Mesendoderm (in vitro differentiated cells): ENCODE data around the gene TEF.

ENCODE experiments used
- DNase-seq: peaks from one replicate; pipeline ENCODE4 v3.0.0; 2013
- H2AK5ac ChIP-seq: 2 replicates; pipeline ENCODE4 v1.6.1; 2013; ENCODE audit warnings: low read length, inconsistent platforms
- H2BK120ac ChIP-seq: 2 replicates; pipeline ENCODE4 v1.6.1; 2013; ENCODE audit warnings: low read depth, mild to moderate bottlenecking, low read length, moderate library complexity, mixed read lengths
- H2BK15ac ChIP-seq: replicated peaks from 2 replicates; pipeline ENCODE4 v1.6.1; 2013; ENCODE audit warnings: low read depth, mild to moderate bottlenecking, moderate library complexity
- H2BK5ac ChIP-seq: 2 replicates; pipeline ENCODE4 v1.6.1; 2013; ENCODE audit warnings: low read length, inconsistent platforms
- H3K18ac ChIP-seq: 2 replicates; pipeline ENCODE4 v1.6.1; 2013; ENCODE audit warnings: mild to moderate bottlenecking, low read length, mixed read lengths
- H3K23ac ChIP-seq: one replicate; pipeline ENCODE4 v1.6.1; 2013; ENCODE audit warnings: low read length
- H3K27ac ChIP-seq: 2 replicates; pipeline ENCODE4 v1.5.1; 2013; ENCODE audit warnings: low read depth, mild to moderate bottlenecking, inconsistent platforms, low read length, moderate library complexity
- H3K27me3 ChIP-seq: 2 replicates; pipeline ENCODE4 v1.6.1; 2013; ENCODE audit warnings: low read length, control low read depth, mild to moderate bottlenecking, inconsistent platforms; ENCODE audit not compliant: insufficient read depth, poor library complexity
- H3K36me3 ChIP-seq: 2 replicates; pipeline ENCODE4 v1.6.1; 2013; ENCODE audit warnings: low read length, inconsistent platforms; ENCODE audit not compliant: control insufficient read depth, insufficient read depth
- H3K4ac ChIP-seq: one replicate; pipeline ENCODE4 v1.6.1; 2013; ENCODE audit warnings: low read depth, mild to moderate bottlenecking, low read length, moderate library complexity
- H3K4me1 ChIP-seq: 2 replicates; pipeline ENCODE4 v1.6.1; 2013; ENCODE audit warnings: low read depth, low read length, inconsistent platforms; ENCODE audit not compliant: control insufficient read depth
- H3K4me2 ChIP-seq: 2 replicates; pipeline ENCODE4 v1.6.1; 2013; ENCODE audit warnings: low read length
- H3K4me3 ChIP-seq: 2 replicates; pipeline ENCODE4 v1.5.1; 2013; ENCODE audit warnings: mild to moderate bottlenecking, low read length
- H3K56ac ChIP-seq: one replicate; pipeline ENCODE4 v1.6.1; 2013; ENCODE audit warnings: low read length
- H3K79me1 ChIP-seq: 2 replicates; pipeline ENCODE4 v1.6.1; 2013; ENCODE audit warnings: low read length, inconsistent platforms
- H3K79me2 ChIP-seq: 2 replicates; pipeline ENCODE4 v1.6.1; 2013; ENCODE audit warnings: mild to moderate bottlenecking, low read length; ENCODE audit not compliant: control insufficient read depth, insufficient read depth
- H3K9ac ChIP-seq: 2 replicates; pipeline ENCODE4 v1.6.1; 2013; ENCODE audit warnings: low read length, inconsistent platforms
- H4K5ac ChIP-seq: one replicate; pipeline ENCODE4 v1.6.1; 2013; ENCODE audit warnings: low read length
- H4K8ac ChIP-seq: one replicate; pipeline ENCODE4 v1.6.1; 2013; ENCODE audit warnings: low read depth, mild to moderate bottlenecking, control low read depth, low read length, moderate library complexity
- WGBS: extraction: QIAGEN DNeasy Blood & Tissue Kit; methylation state at CpG from one replicate; pipeline ENCODE4 v1.1.7; 2013; ENCODE audit warnings: low lambda C conversion rate, missing lambda C conversion rate; ENCODE audit not compliant: insufficient coverage; ENCODE audit errors: extremely low coverage; 5-methylcytosine and 5-hydroxymethylcytosine counted together

The TEF gene

DNA sequence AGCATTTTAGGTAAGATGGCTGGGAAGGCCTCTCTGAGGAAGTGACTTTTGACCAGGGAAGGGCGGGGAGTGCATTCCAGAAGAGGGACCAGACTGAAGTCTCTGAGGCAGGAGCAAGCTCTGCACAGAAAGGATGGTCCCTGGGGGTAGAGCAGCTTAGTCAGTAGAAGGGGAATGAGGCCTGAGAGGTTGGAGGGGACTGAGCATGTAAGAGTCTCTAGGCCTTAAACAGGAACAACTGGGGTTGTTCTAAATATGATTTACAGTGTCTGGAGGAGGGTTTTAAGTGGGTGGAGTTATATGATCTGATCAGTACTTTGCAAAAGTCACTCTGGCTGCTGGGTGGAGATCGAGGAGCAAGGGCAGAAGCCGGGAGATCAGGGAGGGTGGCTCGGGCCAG is 31.7 kb upstream of the TEF start:
- no peak for DNase-seq
- no peak overlapping the region for H2BK5ac ChIP-seq
- H3K27ac ChIP-seq = no peak overlapping the region
- no peak overlapping the region for H4K5ac ChIP-seq
- H2AK5ac ChIP-seq = no peak overlapping the region
- H3K79me2 ChIP-seq = no peaks in the 10 kb centered on the region
- H3K4me2 ChIP-seq = no peak overlapping the region
- no peak overlapping the region for H4K8ac ChIP-seq
- no CpG with 5 or more reads among the region's 4 CpGs for WGBS
- H3K4me3 ChIP-seq = no peak overlapping the region
- H3K79me1 ChIP-seq = no peaks in the 10 kb centered on the region
- no peak overlapping the region for H2BK120ac ChIP-seq
- H3K23ac ChIP-seq = no peak overlapping the region
- no peak overlapping the region for H3K18ac ChIP-seq
- H3K4me1 ChIP-seq = no peaks in the 10 kb centered on the region
- H2BK15ac ChIP-seq = no peak overlapping the region
- H3K56ac ChIP-seq = no peak overlapping the region
- no peak overlapping the region for H3K9ac ChIP-seq
- H3K4ac ChIP-seq = no peak overlapping the region
- H3K27me3 ChIP-seq = no peaks in the 10 kb centered on the region
- peaks cover 8% of the 10 kb centered on the region for H3K36me3 ChIP-seq

GRCh38 chr22:41351011-41351410 is 30.7 kb upstream of the TEF start:
- H3K36me3 ChIP-seq = peaks cover 5% of the 10 kb centered on the region
- H3K18ac ChIP-seq = no peak overlapping the region
- H3K27me3 ChIP-seq = no peaks in the 10 kb centered on the region
- H2BK120ac ChIP-seq = no peak overlapping the region
- no CpG with 5 or more reads among the region's 5 CpGs for WGBS
- no peaks in the 10 kb centered on the region for H3K79me2 ChIP-seq
- no peak overlapping the region for H4K8ac ChIP-seq
- no peak overlapping the region for H2BK15ac ChIP-seq
- H3K23ac ChIP-seq = no peak overlapping the region
- no peak overlapping the region for H3K4ac ChIP-seq
- no peak overlapping the region for H2BK5ac ChIP-seq
- H3K27ac ChIP-seq = no peak overlapping the region
- no peak overlapping the region for H4K5ac ChIP-seq
- no peak for DNase-seq
- no peak overlapping the region for H3K56ac ChIP-seq
- no peak overlapping the region for H3K9ac ChIP-seq
- no peak overlapping the region for H3K4me2 ChIP-seq
- H2AK5ac ChIP-seq = no peak overlapping the region
- H3K79me1 ChIP-seq = no peaks in the 10 kb centered on the region
- H3K4me1 ChIP-seq = no peaks in the 10 kb centered on the region
- H3K4me3 ChIP-seq = no peak overlapping the region

DNA sequence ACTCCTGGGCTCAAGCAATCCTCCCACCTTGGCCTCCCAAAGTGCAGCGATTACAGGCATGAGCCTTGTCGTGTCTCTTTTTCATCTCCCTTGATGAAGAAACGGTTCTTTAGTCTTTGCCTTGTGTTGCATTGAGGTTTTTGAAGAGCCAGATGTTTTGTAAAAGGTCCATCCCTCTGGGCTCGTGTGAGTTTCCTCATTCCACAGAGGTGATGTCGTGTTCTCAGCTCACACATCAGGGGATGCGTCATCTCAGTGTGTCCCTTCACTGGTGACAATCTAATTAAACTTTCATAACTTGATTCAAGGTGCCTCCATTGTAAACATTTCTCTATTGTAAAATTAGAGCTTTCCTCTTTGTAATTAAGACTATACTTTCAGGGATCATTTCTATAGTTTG is 29.7 kb upstream of the TEF start:
- Histone ChIP-seq H3K56ac (no peak overlapping the region), H4K8ac (no peak overlapping the region), H3K27ac (no peak overlapping the region), H3K4me3 (no peak overlapping the region), H4K5ac (no peak overlapping the region), H2BK120ac (no peak overlapping the region), H3K9ac (no peak overlapping the region), H3K79me2 (no peaks in the 10 kb centered on the region), H3K27me3 (no peaks in the 10 kb centered on the region), H3K23ac (no peak overlapping the region), H3K79me1 (no peaks in the 10 kb centered on the region), H3K4me1 (no peaks in the 10 kb centered on the region), H2AK5ac (no peak overlapping the region), H3K18ac (no peak overlapping the region), H3K4me2 (no peak overlapping the region), H3K36me3 (peaks cover 9% of the 10 kb centered on the region), H2BK15ac (no peak overlapping the region), H3K4ac (no peak overlapping the region), H2BK5ac (no peak overlapping the region)
- no CpG with 5 or more reads among the region's 6 CpGs for WGBS
- DNase-seq = peak; percentile 83

DNA sequence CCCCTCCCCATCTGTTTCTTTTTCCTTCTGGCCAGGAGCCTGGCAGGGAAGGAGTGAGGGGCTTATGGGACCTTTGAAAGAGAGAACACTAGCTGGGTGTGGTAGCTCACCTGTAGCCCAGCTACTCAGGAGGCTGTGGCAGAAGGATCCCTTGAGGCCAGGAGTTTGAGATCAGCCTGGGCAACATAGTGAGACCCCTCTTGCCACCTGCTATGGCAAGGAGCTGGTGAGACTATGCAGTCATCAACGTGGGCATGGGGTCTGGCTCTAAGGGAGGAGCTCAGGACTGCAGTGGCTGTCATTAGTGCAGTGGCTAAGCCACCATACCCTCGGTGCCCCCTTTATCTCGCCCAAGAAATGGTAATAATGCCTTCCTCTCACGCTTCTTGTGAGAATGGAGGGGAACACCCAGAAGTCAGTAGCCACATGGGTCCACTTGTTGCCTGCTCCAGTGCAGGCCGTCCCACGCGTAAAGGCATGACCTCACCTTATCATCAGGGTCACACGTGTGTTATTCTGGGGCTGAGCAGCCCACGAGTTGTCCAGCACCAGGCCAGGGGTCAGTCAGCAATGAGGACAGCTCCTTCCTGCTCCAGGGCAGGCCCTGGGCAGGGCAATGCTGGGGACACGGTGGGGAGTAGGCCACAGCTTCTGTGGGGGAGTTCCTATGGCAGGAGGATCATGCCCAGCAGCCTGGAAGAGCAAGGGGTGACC is 27.7 kb upstream of the TEF start:
- Histone ChIP-seq H4K8ac (no peak overlapping the region), H2AK5ac (no peak overlapping the region), H3K4ac (no peak overlapping the region), H3K23ac (no peak overlapping the region), H3K36me3 (peaks cover 6% of the 10 kb centered on the region), H4K5ac (no peak overlapping the region), H3K56ac (no peak overlapping the region), H3K4me2 (no peak overlapping the region), H3K79me1 (no peaks in the 10 kb centered on the region), H3K27ac (no peak overlapping the region), H3K79me2 (no peaks in the 10 kb centered on the region), H3K4me3 (no peak overlapping the region), H2BK5ac (no peak overlapping the region), H2BK120ac (no peak overlapping the region), H3K4me1 (no peaks in the 10 kb centered on the region), H3K9ac (no peak overlapping the region), H2BK15ac (no peak overlapping the region), H3K18ac (no peak overlapping the region), H3K27me3 (no peaks in the 10 kb centered on the region)
- WGBS = no CpG with 5 or more reads among the region's 10 CpGs
- DNase-seq = no peak

GRCh38 chr22:41354979-41355378 is 26.8 kb upstream of the TEF start:
- Histone ChIP-seq H3K27ac (no peak overlapping the region), H3K23ac (no peak overlapping the region), H3K4me3 (no peak overlapping the region), H3K79me2 (no peaks in the 10 kb centered on the region), H2BK120ac (no peak overlapping the region), H3K9ac (no peak overlapping the region), H2AK5ac (no peak overlapping the region), H3K4ac (no peak overlapping the region), H3K36me3 (peaks cover 6% of the 10 kb centered on the region), H3K27me3 (no peaks in the 10 kb centered on the region), H3K4me1 (no peaks in the 10 kb centered on the region), H2BK5ac (no peak overlapping the region), H2BK15ac (no peak overlapping the region), H3K56ac (no peak overlapping the region), H3K18ac (no peak overlapping the region), H4K5ac (no peak overlapping the region), H3K4me2 (no peak overlapping the region), H4K8ac (no peak overlapping the region), H3K79me1 (no peaks in the 10 kb centered on the region)
- no CpG with 5 or more reads among the region's 10 CpGs for WGBS
- no peak for DNase-seq

DNA sequence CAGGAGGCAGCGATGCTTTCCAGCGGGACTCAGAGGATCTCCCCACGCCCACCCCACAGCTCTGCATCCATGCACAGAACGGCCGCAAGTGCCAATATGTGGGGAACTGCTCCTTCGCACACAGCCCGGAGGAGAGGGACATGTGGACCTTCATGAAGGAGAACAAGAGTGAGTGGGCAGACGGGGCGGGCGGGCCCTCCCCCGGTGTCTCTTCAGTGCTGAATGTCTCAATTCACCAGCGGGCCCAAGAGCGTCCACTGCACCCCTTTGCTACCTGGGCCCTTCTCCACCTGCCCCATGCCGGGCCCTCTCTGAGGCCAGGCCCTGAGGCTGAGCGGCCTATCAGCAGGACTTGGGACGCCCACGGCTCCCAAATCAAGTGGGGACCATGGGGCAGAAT is 25.8 kb upstream of the TEF start:
- Histone ChIP-seq H3K56ac (no peak overlapping the region), H2BK120ac (no peak overlapping the region), H2BK15ac (no peak overlapping the region), H4K8ac (no peak overlapping the region), H3K36me3 (peaks cover 6% of the 10 kb centered on the region), H3K18ac (no peak overlapping the region), H2BK5ac (no peak overlapping the region), H4K5ac (no peak overlapping the region), H3K4ac (no peak overlapping the region), H3K79me1 (no peaks in the 10 kb centered on the region), H3K9ac (no peak overlapping the region), H3K4me3 (no peak overlapping the region), H3K4me2 (no peak overlapping the region), H3K79me2 (no peaks in the 10 kb centered on the region), H3K27me3 (no peaks in the 10 kb centered on the region), H2AK5ac (no peak overlapping the region), H3K4me1 (no peaks in the 10 kb centered on the region), H3K23ac (no peak overlapping the region), H3K27ac (no peak overlapping the region)
- WGBS = no CpG with 5 or more reads among the region's 17 CpGs
- DNase-seq = no peak
